Coronary artery (tissue), 2 donors: ENCODE data around the gene LEPROT.
"Not testable (repeated sequence)": the region's sequence is repeated elsewhere in the genome, so short reads cannot be mapped to it uniquely, and the experiment has no call there.

Experiments used
- DNase-seq: peaks from one replicate; pipeline ENCODE4 v3.0.0-alpha.2; 2017; ENCODE audit warnings: low spot score
- H3K27ac ChIP-seq, 2 donors: fragments of 200-600 bp; sonication (generic); one replicate each; pipeline ENCODE4 v1.5.1; 2016 to 2019
- H3K4me3 ChIP-seq: fragments of 200-600 bp; sonication (generic); 2 replicates; pipeline ENCODE4 v1.5.1; 2016; ENCODE audit warnings: mild to moderate bottlenecking, moderate library complexity
- TF ChIP-seq, protein P1 (sequence below): fragments of 200-600 bp; sonication (generic); IDR thresholded peaks from one replicate; pipeline ENCODE4 v1.5.1; 2019; ENCODE audit warnings: antibody characterized with exemption

LEPROT gene

DNA sequence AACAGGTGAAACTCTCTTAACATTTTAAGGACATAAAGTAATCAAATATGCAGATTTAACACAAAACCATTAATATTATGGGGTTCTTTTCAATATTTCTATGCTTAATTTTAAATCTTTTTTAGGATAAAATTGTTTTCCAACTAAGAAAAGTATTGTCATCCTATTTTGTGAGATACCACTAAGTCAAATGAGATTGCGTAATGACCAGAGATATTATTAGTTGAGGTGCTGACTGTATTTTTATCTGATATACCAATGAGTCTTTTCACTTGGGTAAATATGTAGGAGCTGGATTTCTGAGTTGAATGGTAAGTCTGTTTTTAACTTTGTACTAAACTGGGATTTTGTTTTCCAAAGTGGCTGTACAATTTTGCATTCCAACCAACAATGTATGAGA lies 25.4 kb downstream of the LEPROT start:
- DNase-seq, result no peak
- Histone ChIP-seq H3K27ac (no peak overlapping the region), H3K4me3 (no peak overlapping the region)
- TF ChIP-seq, protein P1, sequence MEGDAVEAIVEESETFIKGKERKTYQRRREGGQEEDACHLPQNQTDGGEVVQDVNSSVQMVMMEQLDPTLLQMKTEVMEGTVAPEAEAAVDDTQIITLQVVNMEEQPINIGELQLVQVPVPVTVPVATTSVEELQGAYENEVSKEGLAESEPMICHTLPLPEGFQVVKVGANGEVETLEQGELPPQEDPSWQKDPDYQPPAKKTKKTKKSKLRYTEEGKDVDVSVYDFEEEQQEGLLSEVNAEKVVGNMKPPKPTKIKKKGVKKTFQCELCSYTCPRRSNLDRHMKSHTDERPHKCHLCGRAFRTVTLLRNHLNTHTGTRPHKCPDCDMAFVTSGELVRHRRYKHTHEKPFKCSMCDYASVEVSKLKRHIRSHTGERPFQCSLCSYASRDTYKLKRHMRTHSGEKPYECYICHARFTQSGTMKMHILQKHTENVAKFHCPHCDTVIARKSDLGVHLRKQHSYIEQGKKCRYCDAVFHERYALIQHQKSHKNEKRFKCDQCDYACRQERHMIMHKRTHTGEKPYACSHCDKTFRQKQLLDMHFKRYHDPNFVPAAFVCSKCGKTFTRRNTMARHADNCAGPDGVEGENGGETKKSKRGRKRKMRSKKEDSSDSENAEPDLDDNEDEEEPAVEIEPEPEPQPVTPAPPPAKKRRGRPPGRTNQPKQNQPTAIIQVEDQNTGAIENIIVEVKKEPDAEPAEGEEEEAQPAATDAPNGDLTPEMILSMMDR, result no peak

DNA sequence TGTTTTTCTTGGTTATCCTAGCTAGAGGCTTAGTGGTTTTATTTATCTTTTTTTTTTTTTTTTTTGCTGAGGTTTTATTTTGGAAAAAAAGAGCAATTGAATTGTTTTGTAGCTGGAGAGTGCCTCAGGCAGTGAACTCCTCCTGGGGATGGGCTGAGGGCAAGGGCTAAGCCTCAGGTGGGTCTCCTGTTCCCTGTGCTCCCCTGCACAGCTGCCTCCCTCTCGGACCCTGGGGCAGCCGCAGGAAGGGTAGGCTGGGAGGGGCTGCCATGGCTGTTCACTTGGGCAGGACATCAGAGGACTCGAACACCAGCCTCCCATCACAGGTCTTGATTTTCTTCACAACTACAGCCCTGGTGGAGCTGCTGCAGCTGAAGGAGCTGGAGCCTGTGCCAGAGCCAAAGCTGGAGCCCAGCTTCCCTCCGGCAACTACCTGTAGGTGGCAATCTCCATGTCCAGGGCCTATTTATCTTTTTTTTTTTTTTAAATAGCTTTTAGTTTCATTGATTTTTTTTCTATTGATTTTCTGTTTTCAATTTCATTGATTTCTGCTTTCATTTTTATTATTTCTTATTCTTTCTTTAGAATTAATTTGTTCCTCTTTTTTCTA lies 28.9 kb downstream of the LEPROT start:
- no peak overlapping the region for H3K27ac ChIP-seq
- TF ChIP-seq, protein P1, result no peak
- no peak overlapping the region for H3K4me3 ChIP-seq
- DNase-seq, result no peak

DNA sequence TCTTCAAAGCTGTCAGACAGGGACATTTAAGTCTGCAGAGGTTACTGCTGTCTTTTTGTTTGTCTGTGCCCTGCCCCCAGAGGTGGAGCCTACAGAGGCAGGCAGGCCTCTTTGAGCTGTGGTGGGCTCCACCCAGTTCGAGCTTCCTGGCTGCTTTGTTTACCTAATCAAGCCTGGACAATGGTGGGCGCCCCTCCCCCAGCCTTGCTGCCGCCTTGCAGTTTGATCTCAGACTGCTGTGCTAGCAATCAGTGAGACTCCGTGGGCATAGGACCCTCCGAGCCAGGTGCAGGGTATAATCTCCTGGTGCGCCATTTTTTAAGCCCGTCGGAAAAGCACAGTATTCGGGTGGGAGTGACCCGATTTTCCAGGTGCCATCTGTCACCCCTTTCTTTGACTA lies 35.2 kb downstream of the LEPROT start:
- H3K27ac ChIP-seq, H3K4me3 ChIP-seq, DNase-seq: not testable (repeated sequence)

DNA sequence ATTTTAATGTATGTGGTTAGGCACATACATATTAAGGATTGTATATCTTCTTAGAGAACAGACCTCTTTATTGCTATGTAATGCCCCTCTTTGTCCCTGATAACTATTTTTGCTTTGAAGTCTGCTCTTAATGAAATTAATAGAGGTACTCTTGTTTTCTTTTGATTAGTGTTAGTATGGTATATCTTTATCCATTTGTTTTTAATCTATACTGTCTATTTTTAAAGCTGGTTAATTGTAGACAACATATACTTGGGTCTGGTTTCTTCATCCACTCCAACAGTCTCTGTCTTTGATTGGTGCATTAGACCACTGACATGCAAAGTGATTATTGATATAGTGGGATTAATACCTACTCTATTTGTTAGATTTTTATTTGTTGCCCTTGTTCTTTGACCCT lies 36.0 kb downstream of the LEPROT start:
- no peak for DNase-seq
- Histone ChIP-seq H3K27ac (no peak overlapping the region), H3K4me3 (no peak overlapping the region)
- TF ChIP-seq, protein P1, result no peak

DNA sequence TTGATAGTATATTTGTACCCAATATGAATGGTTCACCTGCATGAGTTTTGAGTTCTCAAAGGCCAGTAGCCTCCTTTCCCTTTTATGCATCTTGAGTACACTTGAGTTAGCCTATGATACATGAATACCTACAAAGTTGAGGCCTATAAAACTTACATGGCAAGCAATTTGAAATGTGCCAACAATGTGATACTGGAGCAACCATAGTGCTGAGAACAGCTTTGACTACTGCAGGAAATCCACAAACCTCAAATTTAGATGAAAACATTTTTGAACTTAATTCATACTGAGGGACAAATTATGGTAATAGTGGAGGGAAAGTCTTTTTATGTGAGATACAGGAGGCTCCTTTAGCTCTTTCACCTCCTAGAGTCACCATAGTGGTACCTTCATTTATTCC lies 37.4 kb downstream of the LEPROT start:
- H3K27ac ChIP-seq, result no peak overlapping the region
- DNase-seq, result no peak
- no peak overlapping the region for H3K4me3 ChIP-seq
- TF ChIP-seq, protein P1, result no peak

DNA sequence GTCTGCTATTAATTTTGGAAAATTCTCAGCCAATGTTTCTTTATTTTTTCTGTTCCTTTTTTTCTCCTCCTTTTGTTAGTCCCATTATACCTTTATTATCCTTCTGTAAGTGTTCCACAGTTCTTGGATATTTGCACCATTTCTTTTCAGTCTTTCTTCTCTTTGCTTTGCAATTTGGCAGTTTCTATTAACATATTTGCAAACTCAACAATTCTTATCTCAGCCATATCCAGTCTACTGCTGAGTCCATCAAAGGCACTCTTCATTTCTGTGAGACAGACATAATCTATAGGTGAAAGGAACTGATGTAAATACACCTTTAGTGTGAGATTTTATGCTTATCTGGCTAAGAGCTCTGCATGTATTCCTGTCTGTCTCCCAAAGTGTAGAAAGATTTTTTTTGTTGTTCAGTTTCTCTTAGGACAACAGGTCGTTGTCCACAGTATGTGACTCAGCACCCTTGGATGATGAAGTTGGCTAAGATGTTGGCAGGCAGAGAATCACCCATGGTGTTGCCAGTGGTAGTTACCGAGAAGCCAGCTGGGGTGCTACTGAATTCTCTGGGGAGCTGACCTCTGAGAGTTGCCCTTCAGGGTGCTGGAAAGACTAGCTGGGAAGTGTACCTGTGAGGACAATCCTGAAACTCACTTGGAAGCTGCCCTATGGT lies 38.4 kb downstream of the LEPROT start:
- no peak for DNase-seq
- TF ChIP-seq, protein P1, result no peak
- Histone ChIP-seq H3K4me3 (no peak overlapping the region), H3K27ac (no peak overlapping the region)

DNA sequence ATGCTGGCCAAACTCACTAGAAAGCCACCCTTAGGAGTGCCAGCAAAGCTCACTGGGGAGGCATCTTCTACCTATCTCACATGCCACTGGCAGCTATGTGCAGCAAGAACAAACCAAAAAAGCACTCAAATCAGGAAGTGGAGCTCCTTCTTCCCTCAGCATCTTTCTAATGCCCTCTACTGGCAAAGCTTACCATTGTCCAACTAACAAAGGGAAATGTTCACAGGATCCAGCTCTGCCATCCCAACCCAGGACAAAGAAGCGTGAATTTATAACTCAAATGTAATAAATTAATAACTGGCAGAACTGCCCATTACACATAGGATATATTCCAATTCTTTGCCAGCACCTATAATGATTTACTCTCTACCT lies 38.9 kb downstream of the LEPROT start:
- TF ChIP-seq, protein P1, result no peak
- DNase-seq, result no peak
- no peak overlapping the region for H3K4me3 ChIP-seq
- H3K27ac ChIP-seq, result no peak overlapping the region

DNA sequence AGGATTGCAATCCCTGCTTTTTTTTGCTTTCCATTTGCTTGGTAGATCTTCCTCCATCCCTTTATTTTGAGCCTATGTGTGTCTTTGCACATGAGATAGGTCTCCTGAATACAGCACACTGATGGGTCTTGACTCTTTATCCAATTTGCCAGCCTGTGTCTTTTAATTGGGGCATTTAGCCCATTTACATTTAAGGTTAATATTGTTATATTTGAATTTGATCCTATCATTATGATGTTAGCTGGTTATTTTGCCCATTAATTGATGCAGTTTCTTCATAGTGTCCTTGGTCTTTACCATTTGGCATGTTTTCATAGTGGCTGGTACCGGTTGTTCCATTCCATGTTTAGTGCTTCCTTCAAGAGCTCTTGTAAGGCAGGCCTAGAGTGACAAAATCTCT lies 45.4 kb downstream of the LEPROT start:
- not testable (repeated sequence) for H3K27ac ChIP-seq, DNase-seq, H3K4me3 ChIP-seq
